ENCODE measurements around the gene ST8SIA3.

DNA sequence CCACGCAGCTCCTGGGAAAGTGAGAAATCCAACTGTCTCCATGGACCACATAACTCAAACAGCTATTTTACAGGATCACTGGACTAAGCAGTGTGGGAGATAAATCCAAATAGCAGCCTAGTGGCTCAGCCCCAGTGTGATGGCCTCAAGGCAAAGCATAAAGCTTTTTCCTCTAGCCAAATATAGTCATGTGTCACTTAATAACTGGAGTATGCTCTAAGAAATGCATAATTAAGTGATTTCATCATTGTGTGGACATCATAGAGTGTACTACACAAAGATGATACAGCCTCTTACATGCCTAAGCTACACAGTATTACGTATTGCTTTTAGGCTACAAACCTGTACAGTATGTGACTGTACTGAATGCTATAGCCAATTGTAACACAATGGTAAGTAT, 31.8 kb upstream of the ST8SIA3 start:
- TF ChIP-seq CTCF (IDR thresholded peaks at IDR 0.05; ENCODE audit: extremely low read depth in 1 of 2, insufficient read depth in 1 of 2, low read depth in 1 of 2, low read length in 2 of 2) (no peak), EZH2 (IDR thresholded peaks at IDR 0.05; ENCODE audit: borderline replicate concordance, low read depth, low read length, severe bottlenecking) (no peak), POLR2A (IDR thresholded peaks at IDR 0.05; ENCODE audit: low read depth, low read length) (no peak), GATA2 (IDR thresholded peaks at IDR 0.05; ENCODE audit: insufficient read depth, insufficient read length, low read depth, low read length) (no peak), POLR2AphosphoS5 (IDR thresholded peaks at IDR 0.05; ENCODE audit: insufficient read depth, low read depth, low read length) (no peak)
- TF ChIP-seq, protein P1, sequence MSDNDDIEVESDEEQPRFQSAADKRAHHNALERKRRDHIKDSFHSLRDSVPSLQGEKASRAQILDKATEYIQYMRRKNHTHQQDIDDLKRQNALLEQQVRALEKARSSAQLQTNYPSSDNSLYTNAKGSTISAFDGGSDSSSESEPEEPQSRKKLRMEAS (IDR thresholded peaks at IDR 0.05; ENCODE audit: insufficient read depth, insufficient read length) = no peak
